GM21619 (cell line): ENCODE results near the gene FOSB.
"Not testable (repeated sequence)": the region's sequence is repeated elsewhere in the genome, so short reads cannot be mapped to it uniquely, and the experiment has no call there.

Experiments
- ATAC-seq: cut with Tn5 transposase; IDR thresholded peaks from one replicate; pipeline ENCODE4 v1.9.1; 2021; ENCODE audit not compliant: unreplicated experiment

FOSB gene

DNA sequence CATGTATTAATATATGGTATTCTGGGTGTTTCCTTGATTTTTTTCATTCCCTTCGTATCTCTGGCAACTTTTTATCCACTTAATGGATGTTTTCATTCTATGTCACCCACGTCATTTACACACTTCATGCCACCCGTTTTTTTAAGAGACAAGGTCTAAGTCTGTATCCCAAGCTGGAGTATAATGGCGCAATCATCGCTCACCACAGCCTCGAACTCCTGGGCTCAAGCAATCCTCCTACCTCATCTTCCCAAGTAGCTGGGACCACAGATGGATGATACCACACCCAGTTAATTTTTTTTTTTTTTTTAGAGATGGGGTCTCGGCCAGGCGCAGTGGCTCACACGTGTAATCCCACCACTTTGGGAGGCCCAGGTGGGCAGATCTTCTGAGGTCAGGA, 36.1 kb downstream of the FOSB start:
- ATAC-seq = no peak

DNA sequence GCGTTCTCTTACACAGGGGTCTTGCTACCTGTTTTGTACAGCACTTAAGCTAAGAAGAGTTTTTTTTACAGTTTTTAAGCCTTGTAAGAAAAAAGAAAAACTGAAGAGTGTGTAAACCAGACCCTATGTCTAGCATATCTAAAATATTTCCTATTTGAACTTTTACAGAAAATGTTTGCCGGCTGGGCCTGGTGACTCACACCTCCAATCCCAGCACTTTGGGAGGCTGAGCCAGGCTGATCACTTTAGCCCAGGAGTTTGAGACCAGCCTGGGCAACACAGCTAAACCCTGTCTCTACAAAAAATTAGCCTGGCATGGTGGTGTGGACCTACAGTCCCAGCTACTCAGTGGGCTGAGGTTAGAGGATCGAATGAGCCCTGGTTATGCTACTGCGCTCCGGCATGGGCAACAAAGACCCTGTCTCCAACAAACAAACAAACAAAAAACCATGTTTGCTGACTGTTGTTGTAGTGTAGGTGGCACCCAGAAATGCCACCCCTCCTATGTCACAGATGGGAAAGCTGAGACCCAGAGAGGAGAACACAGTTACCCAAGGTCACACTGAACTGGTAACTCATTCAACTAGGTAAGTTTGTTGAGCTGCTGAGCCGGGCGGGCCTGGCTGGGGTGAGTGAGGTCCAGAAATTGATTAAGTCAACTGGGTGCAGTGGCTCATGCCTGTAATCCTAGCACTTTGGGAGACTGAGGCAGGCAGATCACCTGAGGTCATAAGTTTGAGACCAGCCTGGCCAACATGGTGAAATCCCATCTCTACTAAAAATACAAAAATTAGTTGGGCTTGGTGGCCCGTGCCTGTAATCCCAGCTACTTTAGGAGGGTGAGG, 37.6 kb downstream of the FOSB start:
- ATAC-seq = no peak

DNA sequence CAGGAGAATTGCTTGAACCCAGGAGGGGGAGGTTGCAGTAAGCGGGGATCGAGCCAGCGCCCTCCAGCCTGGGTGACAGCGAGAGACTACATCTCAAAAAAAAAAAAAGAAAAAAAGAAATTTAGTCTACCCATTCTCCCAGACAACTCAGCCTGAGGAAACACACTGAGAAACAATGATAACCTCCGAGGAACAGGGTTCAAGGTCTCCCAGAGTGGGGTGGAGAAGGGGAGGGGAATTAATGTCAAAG, 38.1 kb downstream of the FOSB start:
- ATAC-seq = no peak

DNA sequence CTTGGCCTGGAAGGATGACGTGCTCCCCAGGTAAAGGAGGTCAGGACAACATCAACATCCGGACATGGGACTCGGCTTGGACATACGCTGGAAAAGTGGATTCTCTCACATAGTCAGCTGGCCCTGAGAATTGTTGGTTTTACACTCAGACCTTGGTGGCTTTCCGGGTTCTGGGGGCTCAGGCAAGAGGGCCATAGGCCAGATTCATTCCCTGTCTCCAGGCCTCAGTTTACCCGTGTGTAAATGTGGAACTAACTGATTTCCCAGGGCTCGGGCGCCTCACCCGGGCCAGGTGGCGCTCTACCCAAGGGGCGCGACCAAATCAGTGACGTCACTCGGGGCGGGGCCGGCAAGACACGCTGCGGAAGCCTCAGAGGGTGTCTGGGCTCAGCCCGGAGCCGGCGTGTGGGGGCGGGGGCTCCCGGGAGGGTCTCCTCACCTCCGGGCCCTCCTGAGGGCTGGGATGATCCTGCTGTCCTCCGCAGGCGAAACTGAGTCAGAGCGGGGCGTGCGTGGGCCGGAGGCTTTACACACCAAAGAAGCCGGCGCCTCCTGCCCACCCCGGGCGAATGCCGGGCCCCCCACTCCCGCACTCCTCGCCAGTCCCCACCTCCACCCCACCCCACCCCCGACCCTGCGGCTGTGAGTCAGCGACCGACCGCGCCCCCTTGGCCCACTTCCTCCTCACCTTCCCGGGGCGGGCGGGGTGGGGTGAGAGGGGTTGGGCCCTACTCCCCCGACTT, 38.6 kb downstream of the FOSB start:
- ATAC-seq = peak; percentile 54

DNA sequence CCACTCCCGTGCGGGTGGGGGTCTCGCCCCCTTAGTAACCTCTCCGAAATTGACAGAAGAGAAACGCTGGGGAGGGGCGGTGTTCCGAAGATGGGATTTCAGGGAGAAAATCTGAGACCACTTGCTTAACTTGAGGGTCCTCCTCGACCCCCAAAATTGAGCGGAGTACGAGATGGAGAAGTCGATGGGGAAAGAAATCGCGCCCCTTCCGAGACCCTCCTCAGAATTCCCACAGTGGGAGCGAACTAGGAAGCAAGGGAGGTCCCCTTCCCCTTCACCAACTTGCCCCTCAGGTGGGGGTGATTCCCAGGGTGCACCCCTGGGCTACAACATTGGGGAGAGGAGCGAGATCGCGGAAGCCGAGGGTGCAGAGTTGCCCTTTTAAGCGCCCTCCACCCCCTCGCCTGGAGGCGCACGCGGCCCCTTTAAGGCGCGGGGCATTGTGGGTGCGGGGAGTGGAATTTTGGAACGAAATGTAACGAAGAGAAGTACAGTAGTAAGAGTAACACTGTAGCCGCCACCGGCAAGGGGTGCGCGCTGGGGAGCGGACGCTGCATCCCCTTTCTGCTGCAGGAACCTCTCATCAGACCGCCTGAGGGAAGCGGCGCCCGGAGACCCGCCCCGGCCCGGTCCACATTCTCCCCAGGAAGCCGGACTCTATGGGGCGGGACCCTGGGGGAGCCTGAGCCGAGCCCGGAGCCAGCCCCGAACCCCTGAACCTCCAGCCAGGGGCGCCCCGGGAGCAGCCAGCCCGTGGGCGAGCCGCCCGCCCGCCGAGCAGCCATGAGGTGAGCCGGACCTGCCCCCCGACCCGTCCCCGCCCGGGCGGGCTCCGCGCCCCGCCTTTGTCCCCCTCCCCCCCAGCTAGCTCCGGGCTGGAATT, 39.4 kb downstream of the FOSB start, which contains the start of gene VASP:
Gene VASP, plus strand, starts transcription at position 491 of the 883 bp plus-strand sequence. Its CDS starts 293 bp downstream, at position 784.
- ATAC-seq = peak; percentile 45

DNA sequence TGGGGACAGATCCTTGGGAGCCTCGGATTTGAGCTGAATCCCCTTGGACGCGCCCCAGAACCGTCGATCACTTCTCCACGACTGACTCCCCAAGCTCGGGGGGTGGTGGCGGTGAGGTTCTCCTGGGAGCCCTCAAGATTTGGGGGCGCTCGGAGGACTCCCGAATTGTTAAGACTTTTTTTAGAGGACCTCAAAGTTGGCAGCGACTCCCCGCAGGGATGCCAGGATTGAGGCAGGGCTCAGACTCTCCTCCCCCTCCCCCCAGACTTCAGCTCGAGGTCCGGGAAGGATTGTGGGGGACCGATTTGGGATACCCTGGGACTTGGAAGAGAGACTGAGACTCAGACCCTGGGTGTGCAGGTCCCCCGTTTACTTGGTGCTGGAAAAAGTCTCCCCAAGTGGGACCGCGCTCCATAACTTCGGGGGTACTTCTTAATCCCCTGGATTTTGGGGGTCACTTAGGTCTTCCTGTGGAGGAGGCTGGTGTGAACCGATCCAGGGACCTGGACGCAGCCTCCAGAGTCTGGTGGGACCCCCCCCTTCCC, 40.1 kb downstream of the FOSB start:
- ATAC-seq = no peak

DNA sequence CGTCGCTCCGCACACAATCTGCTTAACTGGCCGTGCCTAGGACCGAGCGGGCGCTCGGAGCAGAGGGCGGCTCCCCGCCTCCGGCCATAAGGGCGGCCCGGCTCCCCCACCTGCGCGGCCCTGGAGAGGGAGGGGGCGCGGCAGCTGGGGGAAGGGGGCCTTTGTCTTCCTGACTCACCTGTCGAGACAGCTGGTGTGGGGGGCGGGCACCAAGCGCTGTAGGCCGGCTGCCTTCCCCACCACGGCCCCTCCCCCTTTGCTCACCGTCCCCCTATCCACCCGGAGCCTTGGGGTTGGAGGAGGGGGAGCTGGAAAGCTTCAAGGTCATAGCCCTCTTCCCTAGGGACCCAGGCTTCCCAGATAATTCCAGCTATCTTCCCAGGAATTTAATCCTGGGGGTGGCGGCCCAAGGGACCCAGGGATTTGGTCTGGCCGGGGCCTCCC, 40.6 kb downstream of the FOSB start:
- no peak for ATAC-seq

DNA sequence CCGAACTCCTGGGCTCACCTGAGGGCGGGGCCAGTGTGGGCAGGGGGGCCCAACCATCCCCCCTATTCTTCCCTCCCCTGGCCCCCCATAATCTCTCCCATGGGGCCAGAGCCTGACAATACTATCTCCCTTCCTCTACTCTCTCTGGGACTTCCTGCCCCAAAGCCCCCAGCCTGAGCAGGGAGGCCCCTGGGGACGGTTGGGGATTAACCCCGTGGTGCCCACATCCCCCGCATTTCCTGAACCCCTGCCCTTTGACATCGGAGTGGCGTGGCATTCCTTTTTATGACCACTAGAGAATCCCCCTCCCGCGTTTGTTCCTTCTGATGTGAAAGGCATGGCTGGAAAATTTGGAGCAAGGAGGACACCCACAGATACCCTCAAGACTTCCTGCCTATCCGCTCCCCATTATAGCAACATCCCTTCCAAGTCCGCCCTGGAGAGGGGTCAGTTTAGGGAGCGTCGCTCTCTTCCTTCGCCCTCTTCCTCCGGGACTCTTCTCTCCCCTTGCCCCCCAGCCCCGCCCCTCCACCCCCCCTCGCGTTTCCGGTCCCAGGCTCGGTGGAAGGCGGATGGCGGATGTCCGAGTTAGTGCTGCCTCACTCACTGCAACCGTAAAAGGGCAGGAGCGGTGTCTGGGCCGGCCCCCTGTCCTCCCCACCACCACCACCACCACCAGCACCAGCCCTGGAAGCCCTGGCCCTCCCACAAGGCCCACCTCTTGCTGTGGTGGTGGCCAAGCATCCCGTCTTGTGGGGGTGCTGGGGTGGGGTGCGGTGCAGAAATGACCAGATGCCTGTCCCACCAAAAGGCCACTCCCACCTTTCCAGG, 41.3 kb downstream of the FOSB start:
- ATAC-seq = no peak

DNA sequence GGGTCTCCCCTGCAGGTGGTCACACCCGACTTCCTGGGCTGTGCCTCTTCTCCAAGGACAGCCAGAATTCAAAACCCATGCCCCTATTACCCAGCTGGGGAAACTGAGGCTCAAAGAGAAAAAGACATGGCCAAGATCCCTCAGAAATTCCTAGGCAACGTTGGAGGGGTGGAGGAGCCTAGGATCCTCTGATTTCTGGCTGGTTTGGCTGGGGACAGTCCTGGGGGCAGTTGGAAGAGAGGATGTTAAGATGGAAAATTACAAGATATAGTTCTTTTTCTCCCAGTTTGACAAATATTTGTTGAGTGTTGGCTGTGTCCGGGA, 41.9 kb downstream of the FOSB start:
- no peak for ATAC-seq

DNA sequence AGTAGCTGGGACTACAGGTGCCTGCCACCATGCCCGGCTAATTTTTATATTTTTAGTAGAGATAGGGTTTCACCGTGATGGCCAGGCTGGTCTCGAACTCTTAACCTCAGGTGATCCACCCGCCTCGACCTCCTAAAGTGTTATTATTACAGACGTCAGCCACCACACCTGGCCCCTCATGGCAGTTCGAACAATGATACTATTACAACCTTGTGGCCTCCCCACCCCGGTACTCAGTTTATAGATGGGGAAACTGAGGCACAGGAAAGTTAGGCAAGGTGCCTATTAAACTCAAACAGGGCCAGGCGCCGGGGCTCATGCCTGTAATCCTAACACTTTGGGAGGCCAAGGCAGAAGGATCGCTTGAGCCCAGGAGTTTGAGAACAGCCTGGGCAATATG, 42.6 kb downstream of the FOSB start:
- ATAC-seq = not testable (repeated sequence)

DNA sequence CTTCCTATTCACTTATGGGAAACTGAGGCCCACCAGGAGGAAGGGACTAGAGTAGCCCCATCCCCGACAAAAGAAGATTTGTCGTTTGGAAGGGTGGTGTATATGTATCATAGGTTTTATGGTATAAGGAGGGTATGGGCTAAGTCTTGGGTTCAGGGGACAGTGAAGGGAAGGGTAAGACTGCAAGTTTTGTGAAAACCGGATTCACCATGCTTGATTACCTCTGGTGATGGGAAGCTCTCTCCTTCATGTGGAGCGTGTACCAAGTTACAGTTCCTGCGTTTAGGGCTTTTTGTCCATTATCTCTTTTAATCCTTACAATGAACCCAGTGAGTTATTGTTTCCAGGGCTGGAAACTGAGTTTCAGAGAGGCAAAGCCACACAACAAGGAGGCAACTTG, 43.3 kb downstream of the FOSB start:
- no peak for ATAC-seq

DNA sequence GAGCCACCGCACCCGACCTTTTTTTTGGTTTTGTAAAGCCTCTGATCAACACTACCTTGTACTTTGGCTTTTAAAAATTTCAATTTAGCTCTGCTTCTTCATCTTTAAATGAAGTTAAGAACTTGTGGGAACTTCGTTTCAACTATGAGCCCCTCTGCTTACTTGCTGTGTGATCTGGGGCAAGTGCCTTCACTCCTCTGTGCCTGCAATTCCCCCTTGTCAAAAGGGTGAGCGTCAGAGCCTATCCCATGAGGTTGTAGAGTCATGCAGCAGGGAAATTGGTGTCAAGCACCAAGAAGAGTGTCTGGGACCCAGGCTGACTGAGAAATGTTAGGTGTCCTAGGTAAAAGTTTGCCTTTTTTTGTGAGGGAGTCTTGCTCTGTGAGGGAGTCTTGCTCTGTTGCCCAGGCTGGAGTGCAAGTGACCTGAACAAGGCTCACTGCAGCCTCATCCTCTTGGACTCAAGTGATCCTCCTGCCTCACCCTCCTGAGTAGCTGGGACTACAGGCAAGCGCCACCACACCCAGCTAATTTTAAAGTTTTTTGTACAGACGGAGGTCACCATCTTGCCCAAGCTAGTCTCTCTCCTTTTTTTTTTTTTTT, 45.2 kb downstream of the FOSB start:
- no peak for ATAC-seq

DNA sequence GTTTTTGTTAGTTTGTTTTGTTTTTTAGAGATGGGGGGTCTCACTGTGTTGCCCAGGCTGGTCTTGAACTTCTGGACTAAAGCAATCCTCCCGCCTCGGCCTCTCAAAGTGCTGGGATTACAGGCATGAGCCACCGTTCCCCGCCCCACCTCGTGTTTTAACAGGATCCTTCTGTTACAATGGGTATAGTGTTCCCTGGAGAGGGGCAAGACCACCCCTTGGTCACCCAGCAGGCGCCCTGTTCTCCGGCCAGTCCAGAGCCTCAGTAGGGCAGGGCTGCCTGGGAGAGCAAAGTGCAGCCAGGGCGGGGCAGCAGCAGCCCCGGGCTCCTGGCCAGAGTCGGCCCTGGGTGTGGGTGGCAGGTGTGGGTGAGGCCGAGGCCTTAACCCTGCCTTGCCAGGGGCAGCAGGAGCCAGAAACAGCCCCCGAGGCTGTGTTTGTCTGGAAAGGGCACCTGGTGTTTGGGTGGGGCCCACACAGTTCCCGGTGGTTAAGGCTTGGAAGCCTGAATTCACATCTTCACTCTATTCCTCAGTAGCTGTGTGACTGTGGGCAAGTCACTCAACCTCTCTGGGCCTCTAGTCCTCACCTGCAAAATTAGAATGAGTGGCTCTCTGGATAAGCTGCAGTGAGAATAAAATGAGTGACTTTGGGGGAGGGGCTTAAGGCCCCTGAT, 46.7 kb downstream of the FOSB start:
- ATAC-seq = no peak

DNA sequence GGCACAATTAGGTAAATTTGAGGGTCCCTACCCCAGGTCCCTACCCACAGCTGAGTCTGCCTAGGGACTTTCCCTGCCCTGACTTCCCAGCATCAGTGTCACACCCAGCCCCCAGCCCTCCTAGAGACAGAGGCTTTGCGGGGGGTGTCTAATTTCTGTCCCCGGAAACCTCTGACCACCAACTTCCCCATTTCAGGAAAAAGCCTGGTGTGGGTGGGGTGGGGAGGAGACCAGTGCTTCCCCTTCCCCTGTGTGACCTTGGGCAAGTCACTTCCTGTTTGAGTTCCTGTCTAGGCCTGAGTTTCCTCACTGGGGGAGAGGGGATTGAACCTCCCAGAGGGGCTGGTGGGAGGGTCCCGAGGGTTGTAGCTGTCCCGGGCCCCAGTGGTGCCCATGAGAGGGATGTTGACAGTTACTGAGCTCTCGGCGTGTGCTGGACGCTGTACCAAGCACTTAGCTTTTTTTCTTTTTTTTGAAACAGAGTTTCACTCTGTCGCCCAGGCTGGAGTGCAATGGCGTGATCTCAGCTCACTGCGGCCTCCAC, 47.4 kb downstream of the FOSB start:
- ATAC-seq = no peak

DNA sequence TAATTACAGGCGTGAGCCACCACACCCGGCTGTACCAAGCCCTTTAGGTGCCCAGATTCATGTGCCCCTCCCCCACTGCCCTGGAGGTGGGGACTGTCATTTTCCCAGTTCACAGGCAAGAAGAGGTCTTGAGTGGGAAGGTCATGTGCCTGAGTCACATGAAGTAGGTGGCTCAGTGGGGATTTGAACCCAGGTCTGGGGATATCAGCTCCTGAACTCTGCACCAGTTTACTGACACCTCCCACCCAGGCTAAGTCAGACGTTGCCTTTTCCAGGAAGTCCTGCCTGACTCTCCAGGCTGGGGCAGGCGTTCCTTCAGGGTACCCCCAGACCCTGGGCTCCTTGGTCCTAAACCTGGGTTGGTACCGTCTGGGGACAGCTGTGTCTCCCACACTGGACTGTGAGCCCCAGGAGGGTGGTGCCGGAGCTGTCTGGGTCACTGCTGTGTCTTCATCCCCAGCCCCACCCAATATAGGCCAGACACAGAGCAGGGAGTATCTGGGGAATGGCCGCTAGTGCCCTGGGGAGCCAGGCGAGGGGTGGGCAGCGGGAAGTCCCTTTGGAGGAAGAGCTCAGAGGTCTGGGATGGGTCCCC, 48.1 kb downstream of the FOSB start:
- ATAC-seq = no peak

DNA sequence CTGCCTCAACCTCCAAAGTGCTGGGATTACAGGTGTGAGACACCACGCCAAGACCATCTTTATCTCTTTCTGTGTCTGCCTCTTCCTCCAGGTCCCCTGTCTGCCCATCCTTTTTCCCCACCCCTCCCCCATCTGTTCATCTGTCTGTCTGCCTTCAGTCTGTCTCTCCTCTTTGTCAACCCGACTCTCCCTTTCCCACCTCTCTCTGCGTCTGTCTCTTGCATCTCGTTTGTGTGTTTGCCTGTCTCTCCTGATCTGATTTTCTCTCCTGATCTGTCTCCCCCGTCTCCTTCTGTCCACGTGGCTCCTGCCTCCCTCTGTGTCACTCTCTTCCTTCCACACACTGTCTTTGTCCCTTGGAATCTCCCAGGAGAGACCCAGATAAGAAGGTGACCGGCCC, 49.4 kb downstream of the FOSB start:
- ATAC-seq = no peak

DNA sequence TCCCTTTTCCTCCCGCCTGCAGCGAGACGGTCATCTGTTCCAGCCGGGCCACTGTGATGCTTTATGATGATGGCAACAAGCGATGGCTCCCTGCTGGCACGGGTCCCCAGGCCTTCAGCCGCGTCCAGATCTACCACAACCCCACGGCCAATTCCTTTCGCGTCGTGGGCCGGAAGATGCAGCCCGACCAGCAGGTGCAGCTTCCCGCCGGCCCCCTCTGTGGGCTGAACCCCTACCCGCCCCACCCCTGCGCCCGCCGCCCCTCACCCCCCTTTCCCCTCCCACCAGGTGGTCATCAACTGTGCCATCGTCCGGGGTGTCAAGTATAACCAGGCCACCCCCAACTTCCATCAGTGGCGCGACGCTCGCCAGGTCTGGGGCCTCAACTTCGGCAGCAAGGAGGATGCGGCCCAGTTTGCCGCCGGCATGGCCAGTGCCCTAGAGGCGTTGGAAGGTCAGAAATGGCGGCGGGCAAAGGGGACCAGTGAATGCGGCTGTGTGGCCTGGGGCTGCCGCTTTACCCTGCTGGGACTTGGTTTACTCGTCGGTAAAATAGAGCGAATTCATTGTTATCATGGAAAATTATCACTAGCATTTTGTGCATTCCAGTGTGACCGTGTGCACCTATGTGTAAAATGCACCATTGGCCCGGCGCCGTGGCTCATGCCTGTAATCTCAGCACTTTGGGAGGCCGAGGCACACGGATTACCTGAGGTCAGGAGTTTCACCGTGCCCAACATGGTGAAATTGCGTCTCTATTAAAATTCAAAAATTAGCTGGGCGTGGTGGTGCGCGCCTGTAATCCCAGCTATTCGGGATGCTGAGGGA, 50.1 kb downstream of the FOSB start:
- no peak for ATAC-seq

DNA sequence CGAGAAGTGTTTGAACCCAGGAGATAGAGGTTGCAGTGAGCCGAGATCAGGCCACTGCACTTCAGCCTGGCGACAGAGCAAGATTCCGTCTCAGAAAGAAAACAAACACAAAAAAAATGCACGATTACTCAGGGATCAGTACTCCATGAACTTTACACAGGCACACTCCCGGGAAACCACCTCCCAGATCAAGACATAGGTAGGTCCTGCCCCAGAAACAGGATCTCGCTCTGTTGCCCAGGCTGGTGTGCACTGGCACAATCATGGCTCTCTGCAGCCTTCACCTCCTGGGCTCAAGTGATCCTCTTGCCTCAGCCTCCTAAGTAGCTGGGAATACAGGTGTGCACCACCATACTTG, 50.7 kb downstream of the FOSB start:
- no peak for ATAC-seq
